PC-9 (cell line): ENCODE measurements around the gene CCDC80. TPM values are rescaled to one million over a fixed set of nuclear protein-coding genes. Genes with fewer than 3 reads are reported as not detected.
"Not testable (repeated sequence)": the region's sequence is repeated elsewhere in the genome, so short reads cannot be mapped to it uniquely, and the experiment has no call there.

ENCODE experiments used
- BruUV-seq: library from RNA; stranded (reverse); fragments of 400-500 nt; replicated peaks from 2 replicates; lab custom pipeline; 2021; lab: Mats Ljungman, UMichigan
- CTCF ChIA-PET: fragments of 300-600 bp; sonication (Branson Sonifier 250); formaldehyde crosslinking; loops from one replicate; lab custom pipeline; 2022; ENCODE audit warnings: antibody characterized with exemption; lab: Charles Lee
- POLR2A ChIA-PET: fragments of 300-600 bp; sonication (Branson Sonifier 250); formaldehyde crosslinking; loops from one replicate; lab custom pipeline; 2022; ENCODE audit warnings: antibody characterized with exemption; ENCODE audit not compliant: unreplicated experiment; lab: Charles Lee
- DNase-seq, 2 experiments: peaks; one replicate each; pipeline versions ENCODE4 v3.0.0 to v3.0.0-alpha.2; 2015 to 2022; ENCODE audit warnings: mixed read lengths in 1 of 2
- H2AFZ ChIP-seq: fragments of 200-600 bp; sonication (generic); 2 replicates; pipeline ENCODE4 v1.8.1; 2017; ENCODE audit warnings: antibody characterized with exemption
- H3F3A ChIP-seq: fragments of 200-600 bp; sonication (generic); 2 replicates; pipeline ENCODE4 v1.8.1; 2017; ENCODE audit warnings: antibody characterized with exemption, mild to moderate bottlenecking, low read depth; ENCODE audit not compliant: insufficient read depth
- H3K27ac ChIP-seq: fragments of 200-600 bp; sonication (generic); 2 replicates; pipeline ENCODE4 v1.6.1; 2016; ENCODE audit warnings: mixed run types
- H3K27me3 ChIP-seq: fragments of 200-600 bp; sonication (generic); 2 replicates; pipeline ENCODE4 v1.6.1; 2016; ENCODE audit warnings: low read depth, mixed run types; ENCODE audit not compliant: insufficient read depth
- H3K36me3 ChIP-seq: fragments of 200-600 bp; sonication (generic); 2 replicates; pipeline ENCODE4 v1.6.1; 2016; ENCODE audit warnings: low read depth, mixed run types
- H3K4me1 ChIP-seq: fragments of 200-600 bp; sonication (generic); replicated peaks from 2 replicates; pipeline ENCODE4 v1.6.1; 2016; ENCODE audit warnings: mixed run types; ENCODE audit not compliant: insufficient read depth
- H3K4me2 ChIP-seq: fragments of 200-600 bp; sonication (generic); 2 replicates; pipeline ENCODE4 v1.6.1; 2017; ENCODE audit warnings: mixed run types
- H3K4me3 ChIP-seq: fragments of 200-600 bp; sonication (generic); 2 replicates; pipeline ENCODE4 v1.6.1; 2016; ENCODE audit warnings: mixed run types
- H3K79me2 ChIP-seq: fragments of 200-600 bp; sonication (generic); 2 replicates; pipeline ENCODE4 v1.6.1; 2017; ENCODE audit warnings: low read depth, mixed run types
- H3K9me2 ChIP-seq: fragments of 200-600 bp; sonication (generic); 2 replicates; pipeline ENCODE4 v1.8.1; 2017; ENCODE audit warnings: mild to moderate bottlenecking; ENCODE audit not compliant: insufficient read depth
- H3K9me3 ChIP-seq: fragments of 200-600 bp; sonication (generic); 2 replicates; pipeline ENCODE4 v1.8.1; 2016; ENCODE audit warnings: low read depth; ENCODE audit not compliant: insufficient read depth
- H4K20me1 ChIP-seq: fragments of 200-600 bp; sonication (generic); 2 replicates; pipeline ENCODE4 v1.8.1; 2017; ENCODE audit not compliant: insufficient read depth
- EZH2 ChIP-seq: fragments of 200-600 bp; sonication (generic); IDR thresholded peaks from 2 replicates; pipeline ENCODE4 v1.8.0; 2017; ENCODE audit warnings: antibody characterized with exemption, low read depth
- intact Hi-C: fragments of 100-400 bp; cut with micrococcal nuclease; formaldehyde crosslinking; loops from one replicate; pipeline ENCODE4 v1.10.0; 2022; ENCODE audit not compliant: unreplicated experiment
- total RNA-seq: library from RNA; stranded (reverse); gene quantifications from 2 replicates; pipeline ENCODE4 v1.2.3, GENCODE V29; 2021
- TF ChIP-seq, protein P1 (sequence below): fragments of 200-600 bp; sonication (generic); conservative IDR thresholded peaks from 2 replicates; pipeline ENCODE4 v1.6.1; 2017; ENCODE audit warnings: mixed run types, antibody characterized with exemption, mild to moderate bottlenecking, moderate library complexity

CCDC80 gene
- total RNA-seq, 1 experiment from 2014 or later = 162 TPM

DNA sequence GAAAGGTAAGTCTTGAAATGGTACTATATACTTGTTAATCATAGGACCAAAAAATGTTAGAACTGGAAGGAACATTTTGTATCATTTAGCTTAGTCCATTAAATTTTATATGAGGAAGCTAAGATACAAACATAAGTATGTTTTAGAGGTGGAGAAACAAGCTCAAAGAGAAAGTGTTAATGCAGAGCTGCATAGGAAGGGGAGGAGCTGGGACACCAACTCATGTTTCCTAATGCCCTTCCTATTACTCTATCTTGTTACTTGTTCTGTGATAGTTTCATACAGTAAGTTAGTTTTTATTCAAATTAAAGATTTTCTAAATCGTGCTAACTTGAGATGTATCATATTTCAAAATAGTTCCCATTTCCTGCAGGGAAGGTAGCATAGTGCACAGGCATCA lies 71.7 kb downstream of the CCDC80 start:
- no peak overlapping the region for H3K4me3 ChIP-seq
- ChIA-PET CTCF (interaction anchor here (1.5 kb wide), 1 partner anchor 13 kb away, joined by 4 read pairs; no protein-coding TSS in a partner anchor), POLR2A (interaction anchor here (0.6 kb wide), 1 partner anchor 446 kb away, joined by 15 read pairs; no protein-coding TSS in a partner anchor)
- H3K9me3 ChIP-seq = no peaks in the 10 kb centered on the region
- DNase-seq = no peak
- H4K20me1 ChIP-seq = no peaks in the 10 kb centered on the region
- no peaks in the 10 kb centered on the region; the same call in 1 of the 2 replicates for H3F3A ChIP-seq
- H3K27me3 ChIP-seq = no peaks in the 10 kb centered on the region
- BruUV-seq = no TSS peak
- no peak overlapping the region for H2AFZ ChIP-seq
- H3K79me2 ChIP-seq = no peaks in the 10 kb centered on the region
- TF ChIP-seq, protein P1, sequence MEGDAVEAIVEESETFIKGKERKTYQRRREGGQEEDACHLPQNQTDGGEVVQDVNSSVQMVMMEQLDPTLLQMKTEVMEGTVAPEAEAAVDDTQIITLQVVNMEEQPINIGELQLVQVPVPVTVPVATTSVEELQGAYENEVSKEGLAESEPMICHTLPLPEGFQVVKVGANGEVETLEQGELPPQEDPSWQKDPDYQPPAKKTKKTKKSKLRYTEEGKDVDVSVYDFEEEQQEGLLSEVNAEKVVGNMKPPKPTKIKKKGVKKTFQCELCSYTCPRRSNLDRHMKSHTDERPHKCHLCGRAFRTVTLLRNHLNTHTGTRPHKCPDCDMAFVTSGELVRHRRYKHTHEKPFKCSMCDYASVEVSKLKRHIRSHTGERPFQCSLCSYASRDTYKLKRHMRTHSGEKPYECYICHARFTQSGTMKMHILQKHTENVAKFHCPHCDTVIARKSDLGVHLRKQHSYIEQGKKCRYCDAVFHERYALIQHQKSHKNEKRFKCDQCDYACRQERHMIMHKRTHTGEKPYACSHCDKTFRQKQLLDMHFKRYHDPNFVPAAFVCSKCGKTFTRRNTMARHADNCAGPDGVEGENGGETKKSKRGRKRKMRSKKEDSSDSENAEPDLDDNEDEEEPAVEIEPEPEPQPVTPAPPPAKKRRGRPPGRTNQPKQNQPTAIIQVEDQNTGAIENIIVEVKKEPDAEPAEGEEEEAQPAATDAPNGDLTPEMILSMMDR = no peak
- H3K4me1 ChIP-seq = no peaks in the 10 kb centered on the region
- H3K4me2 ChIP-seq = no peak overlapping the region
- intact Hi-C loops = loop anchor here (10.0 kb wide), 1 partner anchor 1126 kb away; the partner anchor contains the start of gene USF3
- no peak overlapping the region for H3K27ac ChIP-seq
- no peaks in the 10 kb centered on the region for H3K36me3 ChIP-seq
- H3K9me2 ChIP-seq = no peaks in the 10 kb centered on the region

DNA sequence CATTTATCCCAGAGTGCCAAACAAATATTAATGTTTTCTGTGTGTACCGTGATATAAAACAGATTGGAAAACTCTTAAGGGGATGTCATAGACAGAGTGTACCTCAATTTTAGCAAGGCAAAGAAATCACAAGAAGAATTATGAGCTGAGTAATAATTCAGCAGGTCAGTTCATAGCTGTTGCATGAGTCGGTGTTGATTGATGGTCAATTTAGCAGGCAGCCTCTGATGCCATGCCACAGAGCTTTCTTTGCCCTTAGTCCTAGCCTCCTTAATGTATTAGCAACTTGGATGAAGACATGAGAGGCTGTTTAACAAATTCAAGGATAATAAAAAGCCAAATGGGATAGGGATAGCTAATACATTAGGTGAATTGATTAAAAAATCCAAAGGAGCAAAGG lies 72.3 kb downstream of the CCDC80 start:
- H3K79me2 ChIP-seq = peaks cover 4% of the 10 kb centered on the region; the same call in 1 of the 2 replicates
- TF ChIP-seq, protein P1 = no peak
- TF ChIP-seq EZH2 = no peak
- H3K9me3 ChIP-seq = no peaks in the 10 kb centered on the region
- BruUV-seq = no TSS peak
- H3K9me2 ChIP-seq = no peaks in the 10 kb centered on the region
- no peak overlapping the region for H2AFZ ChIP-seq
- CTCF ChIA-PET = interaction anchor here (1.5 kb wide), 1 partner anchor 14 kb away, joined by 4 read pairs; no protein-coding TSS in a partner anchor
- no peak overlapping the region for H3K27ac ChIP-seq
- H4K20me1 ChIP-seq = no peaks in the 10 kb centered on the region
- H3K4me2 ChIP-seq = no peak overlapping the region
- no peaks in the 10 kb centered on the region for H3K27me3 ChIP-seq
- POLR2A ChIA-PET = interaction anchor here (0.6 kb wide), 1 partner anchor 446 kb away, joined by 15 read pairs; no protein-coding TSS in a partner anchor
- no peak for DNase-seq
- no peaks in the 10 kb centered on the region for H3K36me3 ChIP-seq
- H3K4me1 ChIP-seq = peaks cover under 1% of the 10 kb centered on the region
- intact Hi-C loops = loop anchor here (10.0 kb wide), 1 partner anchor 1126 kb away; the partner anchor contains the start of gene USF3
- no peak overlapping the region for H3K4me3 ChIP-seq
- no peaks in the 10 kb centered on the region; the same call in 1 of the 2 replicates for H3F3A ChIP-seq

DNA sequence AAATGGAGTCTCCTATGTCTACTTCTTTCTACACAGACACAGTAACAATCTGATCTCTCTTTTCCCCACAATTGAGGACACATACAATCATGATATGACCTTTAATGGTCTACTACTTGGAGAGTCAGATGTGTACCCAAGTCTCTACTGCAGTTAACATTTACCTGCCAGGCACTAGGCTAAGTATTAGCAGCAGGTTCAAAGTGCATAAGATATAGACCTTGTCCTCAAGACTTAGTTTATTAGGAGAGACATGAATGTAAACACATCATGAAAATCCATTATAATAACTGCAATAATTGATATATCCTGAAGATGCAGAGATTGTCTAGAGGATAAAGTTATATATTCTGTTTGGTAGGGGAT lies 76.0 kb downstream of the CCDC80 start:
- ChIA-PET POLR2A (interaction anchor here (0.7 kb wide), 1 partner anchor 9 kb away, joined by 4 read pairs; no protein-coding TSS in a partner anchor), CTCF (no interaction called here)
- no peaks in the 10 kb centered on the region for H3K9me3 ChIP-seq
- intact Hi-C loops = loop anchor here (5.0 to 10.0 kb wide), 2 partner anchors 427 to 1130 kb away; partner anchors contain the start of genes GTPBP8 and USF3
- peaks cover 20% of the 10 kb centered on the region for H3F3A ChIP-seq
- H4K20me1 ChIP-seq = peaks cover 2% of the 10 kb centered on the region; the same call in 1 of the 2 replicates
- H3K27ac ChIP-seq = no peak overlapping the region
- H3K9me2 ChIP-seq = no peaks in the 10 kb centered on the region
- no peaks in the 10 kb centered on the region for H3K27me3 ChIP-seq
- no peak for DNase-seq
- no peak overlapping the region for H3K4me3 ChIP-seq
- H3K79me2 ChIP-seq = peaks cover 24% of the 10 kb centered on the region
- no peak for TF ChIP-seq EZH2
- TF ChIP-seq, protein P1 = no peak
- H3K36me3 ChIP-seq = no peaks in the 10 kb centered on the region
- peaks cover 13% of the 10 kb centered on the region for H3K4me1 ChIP-seq
- H3K4me2 ChIP-seq = no peak overlapping the region
- BruUV-seq = no TSS peak
- H2AFZ ChIP-seq = no peak overlapping the region

DNA sequence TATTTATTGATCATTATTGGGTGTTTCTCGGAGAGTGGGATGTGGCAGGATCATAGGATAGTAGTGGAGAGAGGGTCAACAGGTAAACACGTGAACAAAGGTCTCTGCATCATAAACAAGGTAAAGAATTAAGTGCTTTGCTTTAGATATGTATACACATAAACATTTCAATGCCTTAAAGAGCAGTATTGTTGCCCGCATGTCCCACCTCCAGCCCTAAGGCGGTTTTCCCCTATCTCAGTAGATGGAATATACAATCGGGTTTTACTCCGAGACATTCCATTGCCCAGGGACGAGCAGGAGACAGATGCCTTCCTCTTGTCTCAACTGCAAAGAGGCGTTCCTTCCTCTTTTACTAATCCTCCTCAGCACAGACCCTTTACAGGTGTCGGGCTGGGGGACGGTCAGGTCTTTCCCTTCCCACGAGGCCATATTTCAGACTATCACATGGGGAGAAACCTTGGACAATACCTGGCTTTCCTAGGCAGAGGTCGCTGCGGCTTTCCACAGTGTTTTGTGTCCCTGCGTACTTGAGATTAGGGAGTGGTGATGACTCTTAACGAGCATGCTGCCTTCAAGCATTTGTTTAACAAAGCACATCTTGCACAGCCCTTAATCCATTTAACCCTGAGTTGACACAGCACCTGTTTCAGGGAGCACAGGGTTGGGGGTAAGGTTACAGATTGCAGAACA lies 76.5 kb downstream of the CCDC80 start:
- DNase-seq, BruUV-seq, POLR2A ChIA-PET, H3K27me3 ChIP-seq, H3K27ac ChIP-seq, H3K9me2 ChIP-seq, H3K4me2 ChIP-seq, H3K9me3 ChIP-seq, CTCF ChIA-PET, H3K4me3 ChIP-seq, H3K36me3 ChIP-seq, H4K20me1 ChIP-seq, H2AFZ ChIP-seq: not testable (repeated sequence)
- intact Hi-C loops = loop anchor here (5.0 to 10.0 kb wide), 2 partner anchors 428 to 1130 kb away; partner anchors contain the start of genes GTPBP8 and USF3
- H3K79me2 ChIP-seq = peaks cover 30% of the 10 kb centered on the region
- peaks cover 20% of the 10 kb centered on the region for H3F3A ChIP-seq
- peaks cover 18% of the 10 kb centered on the region for H3K4me1 ChIP-seq
